ENCODE results near the gene OR2L3.

Gene OR2L3

GRCh38 chr1:248009681-248010080 lies 37.0 kb upstream of the OR2L3 start:
- TF ChIP-seq, protein P1, sequence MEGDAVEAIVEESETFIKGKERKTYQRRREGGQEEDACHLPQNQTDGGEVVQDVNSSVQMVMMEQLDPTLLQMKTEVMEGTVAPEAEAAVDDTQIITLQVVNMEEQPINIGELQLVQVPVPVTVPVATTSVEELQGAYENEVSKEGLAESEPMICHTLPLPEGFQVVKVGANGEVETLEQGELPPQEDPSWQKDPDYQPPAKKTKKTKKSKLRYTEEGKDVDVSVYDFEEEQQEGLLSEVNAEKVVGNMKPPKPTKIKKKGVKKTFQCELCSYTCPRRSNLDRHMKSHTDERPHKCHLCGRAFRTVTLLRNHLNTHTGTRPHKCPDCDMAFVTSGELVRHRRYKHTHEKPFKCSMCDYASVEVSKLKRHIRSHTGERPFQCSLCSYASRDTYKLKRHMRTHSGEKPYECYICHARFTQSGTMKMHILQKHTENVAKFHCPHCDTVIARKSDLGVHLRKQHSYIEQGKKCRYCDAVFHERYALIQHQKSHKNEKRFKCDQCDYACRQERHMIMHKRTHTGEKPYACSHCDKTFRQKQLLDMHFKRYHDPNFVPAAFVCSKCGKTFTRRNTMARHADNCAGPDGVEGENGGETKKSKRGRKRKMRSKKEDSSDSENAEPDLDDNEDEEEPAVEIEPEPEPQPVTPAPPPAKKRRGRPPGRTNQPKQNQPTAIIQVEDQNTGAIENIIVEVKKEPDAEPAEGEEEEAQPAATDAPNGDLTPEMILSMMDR (conservative IDR thresholded peaks at IDR 0.05; ENCODE audit: low read depth, low read length), result no peak
- Histone ChIP-seq H3K4me3 (IDR thresholded peaks at IDR 0.05; ENCODE audit: insufficient read depth, low read depth, low read length) (no peak overlapping the region), H3K4me1 (ENCODE audit: low read depth, poor library complexity, severe bottlenecking) (no peaks in the 10 kb centered on the region), H2AFZ (ENCODE audit: low read depth) (no peak overlapping the region), H3K4me2 (no peak overlapping the region), H3K9ac (no peak overlapping the region), H3K36me3 (ENCODE audit: insufficient read depth) (no peaks in the 10 kb centered on the region), H3K27ac (no peak overlapping the region), H3K27me3 (ENCODE audit: insufficient read depth, low read depth) (no peaks in the 10 kb centered on the region), H4K20me1 (ENCODE audit: insufficient read depth) (no peaks in the 10 kb centered on the region), H3K79me2 (ENCODE audit: insufficient read depth, low read depth) (no peaks in the 10 kb centered on the region)

DNA sequence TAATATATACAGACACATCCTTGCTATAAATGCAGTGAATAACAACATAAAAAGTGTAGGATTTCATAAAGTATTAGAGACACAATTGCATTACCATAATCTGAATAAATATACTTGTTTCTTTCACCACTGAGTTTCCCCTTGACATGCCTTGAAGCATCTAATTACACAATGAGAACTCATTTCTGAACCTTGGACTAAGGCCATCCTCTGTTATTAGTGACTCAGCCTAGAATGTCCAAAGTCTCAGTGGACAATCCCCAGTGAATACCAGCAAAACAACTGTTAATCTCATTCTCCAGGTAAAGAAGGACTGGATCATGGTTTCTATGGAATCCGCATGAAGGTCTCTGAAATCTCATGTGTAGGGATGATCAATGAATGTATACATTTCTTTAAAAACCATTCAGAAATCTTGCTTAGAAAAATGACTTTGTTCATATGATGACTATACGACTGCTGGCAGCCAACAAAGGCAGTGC lies 33.4 kb upstream of the OR2L3 start, which contains the start of gene OR2L5:
Gene OR2L5 (plus strand): TSS at position 432 of the 482 bp plus-strand sequence. CDS start 8,288 bp downstream, outside the sequence.
- H3K4me2 ChIP-seq, result no peak within 1 kb of the TSS
- H3K4me3 ChIP-seq (IDR thresholded peaks at IDR 0.05; ENCODE audit: insufficient read depth, low read depth, low read length), result no peak within 1 kb of the TSS
- no peaks in the 10 kb centered on the region for H4K20me1 ChIP-seq (ENCODE audit: insufficient read depth)
- no peaks in the 10 kb centered on the region for H3K27me3 ChIP-seq (ENCODE audit: insufficient read depth, low read depth)
- no peak within 1 kb of the TSS for H2AFZ ChIP-seq (ENCODE audit: low read depth)
- no peaks in the 10 kb centered on the region for H3K36me3 ChIP-seq (ENCODE audit: insufficient read depth)
- no peak within 1 kb of the TSS for H3K9ac ChIP-seq
- no peak within 1 kb of the TSS for H3K27ac ChIP-seq
- no peaks in the 10 kb centered on the region for H3K79me2 ChIP-seq (ENCODE audit: insufficient read depth, low read depth)
- H3K4me1 ChIP-seq (ENCODE audit: low read depth, poor library complexity, severe bottlenecking), result no peaks in the 10 kb centered on the region
- TF ChIP-seq, protein P1 (conservative IDR thresholded peaks at IDR 0.05; ENCODE audit: low read depth, low read length), result no peak

GRCh38 chr1:248015803-248016202 lies 30.8 kb upstream of the OR2L3 start:
- Histone ChIP-seq H2AFZ (ENCODE audit: low read depth) (no peak overlapping the region), H3K4me3 (IDR thresholded peaks at IDR 0.05; ENCODE audit: insufficient read depth, low read depth, low read length) (no peak overlapping the region), H3K36me3 (ENCODE audit: insufficient read depth) (no peaks in the 10 kb centered on the region), H4K20me1 (ENCODE audit: insufficient read depth) (no peaks in the 10 kb centered on the region), H3K4me1 (ENCODE audit: low read depth, poor library complexity, severe bottlenecking) (no peaks in the 10 kb centered on the region), H3K79me2 (ENCODE audit: insufficient read depth, low read depth) (no peaks in the 10 kb centered on the region), H3K27me3 (ENCODE audit: insufficient read depth, low read depth) (no peaks in the 10 kb centered on the region), H3K4me2 (no peak overlapping the region), H3K27ac (no peak overlapping the region), H3K9ac (no peak overlapping the region)
- TF ChIP-seq, protein P1 (conservative IDR thresholded peaks at IDR 0.05; ENCODE audit: low read depth, low read length), result no peak

DNA sequence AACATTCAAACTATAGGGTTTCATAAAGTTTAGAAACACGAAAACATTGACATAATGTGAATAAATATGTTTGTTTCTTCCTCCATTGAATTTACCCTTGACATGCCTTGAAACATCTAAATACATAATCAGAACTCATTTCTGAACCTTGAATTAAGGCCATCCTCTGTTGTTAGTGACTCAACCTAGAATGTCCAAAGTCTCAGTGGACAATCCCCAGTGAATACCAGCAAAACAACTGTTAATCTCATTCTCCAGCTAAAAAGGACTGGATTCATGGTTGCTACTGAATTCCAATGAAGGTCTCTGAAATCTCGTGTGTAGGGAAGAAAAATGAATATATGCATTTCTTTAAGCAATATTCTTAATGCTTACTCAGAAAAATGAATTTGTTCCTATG lies 16.9 kb upstream of the OR2L3 start, which contains the start of gene OR2L2:
Gene OR2L2 (plus strand): TSS at position 301 of the 400 bp plus-strand sequence. CDS start 8,198 bp downstream, outside the sequence.
- no peak within 1 kb of the TSS for H3K4me2 ChIP-seq
- no peak within 1 kb of the TSS for H3K27ac ChIP-seq
- no peaks in the 10 kb centered on the region for H3K36me3 ChIP-seq (ENCODE audit: insufficient read depth)
- H3K27me3 ChIP-seq (ENCODE audit: insufficient read depth, low read depth), result no peaks in the 10 kb centered on the region
- no peaks in the 10 kb centered on the region for H4K20me1 ChIP-seq (ENCODE audit: insufficient read depth)
- no peaks in the 10 kb centered on the region for H3K4me1 ChIP-seq (ENCODE audit: low read depth, poor library complexity, severe bottlenecking)
- no peak within 1 kb of the TSS for H2AFZ ChIP-seq (ENCODE audit: low read depth)
- H3K4me3 ChIP-seq (IDR thresholded peaks at IDR 0.05; ENCODE audit: insufficient read depth, low read depth, low read length), result no peak within 1 kb of the TSS
- TF ChIP-seq, protein P1 (conservative IDR thresholded peaks at IDR 0.05; ENCODE audit: low read depth, low read length), result no peak
- H3K79me2 ChIP-seq (ENCODE audit: insufficient read depth, low read depth), result no peaks in the 10 kb centered on the region
- no peak within 1 kb of the TSS for H3K9ac ChIP-seq
